Left lobe of liver (tissue), 2 donors: ENCODE measurements around the gene CCDC15. TPM values are rescaled to one million over a fixed set of nuclear protein-coding genes. Genes with fewer than 3 reads are reported as not detected.
"Not testable (repeated sequence)": the region's sequence is repeated elsewhere in the genome, so short reads cannot be mapped to it uniquely, and the experiment has no call there.

Source experiments
- ATAC-seq: fragments of 200-7000 bp; cut with Tn5 transposase; one replicate; pipeline ENCODE4 v1.9.1; 2020; ENCODE audit warnings: mild to moderate bottlenecking, moderate library complexity
- DNase-seq: peaks from one replicate; pipeline ENCODE4 v3.0.0-alpha.2; 2020; ENCODE audit warnings: low spot score
- total RNA-seq: library from RNA; stranded (reverse); gene quantifications from one replicate; pipeline ENCODE4 v1.2.1, GENCODE V29; 2021
- donor health status: DM: no; HTN: no; CAD: no; lungs with moderate emphysema.
- donor health status: DM: no; HTN: yes; CAD: no.

Gene CCDC15
- total RNA-seq, 1 donor from 2014 or later, result 0.48 TPM

DNA sequence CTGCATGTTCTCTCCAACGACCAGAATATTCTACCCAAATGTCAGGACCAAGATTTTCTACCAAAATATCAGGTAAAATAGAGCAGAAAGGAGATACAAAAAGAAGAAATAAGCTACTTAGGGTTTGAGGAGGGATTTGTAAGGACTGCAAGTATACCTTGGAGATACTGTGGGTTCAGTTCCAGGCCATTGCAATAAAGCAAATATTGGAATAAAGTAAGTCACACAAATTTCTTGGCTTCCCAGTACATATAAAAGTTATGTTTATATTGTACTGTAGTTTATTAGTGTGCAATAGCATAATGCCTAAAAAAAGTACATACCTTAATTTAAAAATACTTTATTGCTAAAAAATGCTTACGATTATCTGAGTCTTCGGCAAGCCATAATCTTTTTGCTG is 34.1 kb downstream of the CCDC15 start:
- DNase-seq, result no peak
- ATAC-seq, result no peak

DNA sequence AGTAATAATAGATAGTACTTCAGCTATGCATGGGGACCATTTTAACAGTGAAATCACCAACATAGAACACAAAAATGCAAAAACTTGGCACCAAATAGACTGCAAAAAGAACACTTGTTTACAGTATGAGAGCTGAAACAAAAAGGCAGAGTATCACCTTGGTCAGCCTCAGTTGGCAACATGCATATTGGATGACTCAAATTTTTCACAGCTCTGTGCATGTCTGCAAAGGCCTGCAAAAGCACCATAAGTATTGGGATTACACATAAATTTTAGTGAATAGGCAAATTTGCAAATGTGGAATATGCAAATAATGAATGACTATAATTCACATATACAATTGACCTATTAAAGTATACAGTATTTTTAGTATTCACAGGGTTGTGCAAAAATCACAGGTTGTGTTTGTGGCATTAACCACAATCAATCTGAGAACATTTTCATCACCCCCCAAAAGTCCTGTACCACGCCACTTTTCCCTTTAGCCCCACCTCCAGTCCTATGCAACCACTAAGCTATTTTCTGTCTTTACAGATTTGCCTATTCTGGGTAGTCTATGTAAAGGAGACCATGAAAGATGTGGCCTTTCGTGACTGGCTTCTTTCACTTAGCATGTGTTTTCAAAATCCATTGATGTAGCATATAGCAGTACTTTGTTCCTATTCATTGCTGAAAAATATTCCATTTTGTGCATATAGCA is 47.2 kb downstream of the CCDC15 start:
- ATAC-seq (no peak), DNase-seq (no peak)

DNA sequence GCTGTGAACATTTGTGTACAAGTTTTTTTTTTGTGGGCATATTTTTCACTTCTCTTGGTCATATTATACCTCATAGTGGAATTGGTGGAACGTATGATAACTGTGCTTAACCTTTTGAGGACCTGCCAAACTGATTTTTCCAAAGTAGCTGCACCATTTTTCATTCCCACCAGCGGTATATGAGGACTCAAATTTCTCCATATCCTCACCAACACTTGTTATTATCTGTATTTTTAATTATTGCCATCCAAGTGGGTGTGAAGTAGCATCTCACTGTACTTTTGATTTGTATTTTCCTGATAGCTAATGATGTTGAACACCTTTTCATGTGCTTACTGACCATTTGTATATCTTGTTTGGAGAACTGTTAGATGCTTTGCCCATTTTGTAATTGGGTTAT is 47.8 kb downstream of the CCDC15 start:
- ATAC-seq (no peak), DNase-seq (no peak)

DNA sequence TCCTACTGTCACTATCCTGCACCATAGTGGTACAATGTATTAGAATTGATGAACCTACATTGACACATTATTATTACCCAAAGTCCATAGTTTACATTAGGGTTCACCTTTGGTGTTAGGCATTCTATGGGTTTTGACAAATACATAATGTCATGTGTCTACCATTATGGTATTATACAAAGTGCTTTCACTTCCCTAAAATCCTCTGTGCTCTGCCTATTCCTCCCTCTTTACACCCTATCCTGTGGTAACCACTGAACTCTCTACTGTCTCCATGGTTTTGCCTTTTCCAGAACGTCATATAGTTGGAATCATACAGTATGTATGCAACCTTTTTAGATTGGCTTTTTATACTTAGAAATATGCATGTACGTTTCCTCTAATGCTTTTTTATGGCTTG is 51.5 kb downstream of the CCDC15 start:
- ATAC-seq, result no peak
- no peak for DNase-seq

DNA sequence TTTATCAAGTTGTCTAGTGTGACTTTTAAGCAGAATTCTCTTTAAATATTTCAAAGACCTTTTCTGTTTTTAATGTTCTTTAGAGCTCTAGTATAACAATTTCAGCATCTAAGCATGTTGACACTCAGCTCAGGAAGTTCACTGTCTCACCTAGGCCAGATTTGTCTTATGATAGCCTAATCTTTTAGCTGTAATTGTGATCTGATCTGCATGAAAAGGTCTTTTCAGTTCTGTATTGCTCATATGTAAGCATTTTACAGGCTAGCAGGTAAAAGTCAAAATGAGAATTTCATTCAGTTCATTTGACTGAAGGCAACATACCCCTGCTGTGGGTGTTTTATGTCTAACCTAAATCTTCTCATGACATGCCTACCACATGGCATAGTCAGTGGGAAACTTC is 62.4 kb downstream of the CCDC15 start:
- DNase-seq, result no peak
- ATAC-seq, result no peak

DNA sequence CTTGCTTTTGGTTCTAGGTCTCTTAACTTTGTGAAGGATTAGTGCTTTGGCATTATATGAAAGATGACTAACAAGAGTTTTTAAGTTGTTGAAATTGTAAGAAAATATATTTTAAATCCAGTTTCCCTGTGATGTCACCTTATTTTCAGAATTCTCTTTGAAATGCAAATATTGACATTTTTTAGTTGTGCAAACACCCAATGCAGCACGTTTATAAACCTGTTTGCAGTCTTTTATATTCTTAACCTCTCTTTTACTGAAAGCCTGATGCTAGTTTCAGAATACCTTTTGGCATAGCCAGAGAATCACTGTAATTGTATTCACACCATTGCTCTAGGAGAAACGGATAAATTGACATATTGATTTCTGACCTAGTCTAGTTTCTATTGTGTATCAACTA is 66.3 kb downstream of the CCDC15 start:
- ATAC-seq (no peak), DNase-seq (no peak)

DNA sequence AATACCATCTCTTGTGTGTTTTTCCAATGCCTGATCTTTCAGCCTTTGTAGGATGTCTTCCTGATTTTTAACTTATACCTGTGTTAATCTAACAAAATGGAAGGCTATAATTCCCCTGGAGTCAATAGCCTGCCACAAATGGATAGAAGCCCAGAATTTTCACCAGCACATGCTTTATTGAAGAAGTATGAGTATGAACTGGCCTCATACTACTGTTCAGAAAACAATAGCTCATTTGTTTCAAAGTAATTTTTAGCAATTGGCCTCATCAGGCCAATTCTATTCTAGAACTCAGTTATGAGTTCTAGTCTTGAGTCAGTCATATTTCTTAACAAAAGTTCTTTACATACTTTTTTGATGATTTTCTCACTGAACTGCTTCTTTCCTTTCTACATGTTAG is 68.5 kb downstream of the CCDC15 start:
- DNase-seq (no peak), ATAC-seq (no peak)

DNA sequence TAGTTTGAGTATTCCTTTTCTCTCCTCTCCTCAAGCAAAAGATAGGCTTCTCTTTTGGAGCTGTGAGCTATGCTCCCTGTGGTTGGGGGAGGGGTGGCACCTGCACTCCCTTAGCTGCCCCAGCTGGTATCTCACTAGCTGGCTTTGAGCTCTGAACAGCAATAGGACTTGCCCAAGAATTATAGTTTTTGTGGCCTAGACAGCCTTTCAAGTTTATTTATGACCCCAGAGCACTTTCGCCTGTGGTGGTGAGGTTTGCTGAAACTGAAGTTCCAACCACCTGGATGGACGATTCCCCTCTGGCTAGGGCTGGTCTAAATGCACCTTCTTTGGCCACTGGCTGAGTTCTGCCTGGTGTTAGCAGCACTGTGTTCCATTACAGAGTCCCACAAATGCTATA is 72.0 kb downstream of the CCDC15 start:
- no peak for ATAC-seq
- no peak for DNase-seq

DNA sequence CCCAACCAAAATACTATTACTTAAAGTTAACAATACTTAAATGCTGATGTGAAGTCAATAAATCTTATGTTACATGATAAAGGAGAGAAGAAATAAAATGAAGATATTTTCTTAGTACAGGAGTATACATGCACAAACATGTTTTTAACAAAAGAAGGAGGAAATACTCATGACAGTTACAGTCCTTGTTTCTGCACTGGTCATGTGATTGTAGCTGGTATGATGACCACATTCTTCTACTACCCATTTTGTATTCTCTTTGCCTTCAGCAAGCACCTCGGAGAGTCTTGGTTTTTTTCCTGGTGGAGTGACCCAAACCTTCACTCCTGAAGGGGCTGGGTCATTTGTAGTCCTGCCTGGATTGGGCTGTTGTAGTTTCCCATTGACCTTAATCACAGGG is 75.4 kb downstream of the CCDC15 start:
- ATAC-seq, DNase-seq: not testable (repeated sequence)

DNA sequence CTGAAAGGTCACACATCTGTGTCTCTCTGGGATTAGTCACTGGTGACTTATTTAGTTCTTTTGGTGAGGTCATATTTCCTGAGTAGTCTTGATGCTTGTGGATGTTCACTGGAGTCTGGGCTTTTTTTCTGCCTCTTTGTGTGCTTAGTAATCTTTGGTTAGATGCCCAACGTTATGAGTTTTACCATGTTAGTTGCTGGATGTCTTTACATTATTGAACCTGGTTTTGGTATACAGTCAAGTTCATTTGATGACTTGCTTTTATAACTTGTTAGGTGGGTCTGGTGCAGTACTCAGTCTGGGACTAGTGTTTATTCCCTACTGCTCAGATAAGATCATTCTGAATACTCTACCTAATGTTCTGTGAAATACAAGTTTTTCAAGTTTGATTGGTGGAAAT is 82.9 kb downstream of the CCDC15 start:
- no peak for ATAC-seq
- no peak for DNase-seq

DNA sequence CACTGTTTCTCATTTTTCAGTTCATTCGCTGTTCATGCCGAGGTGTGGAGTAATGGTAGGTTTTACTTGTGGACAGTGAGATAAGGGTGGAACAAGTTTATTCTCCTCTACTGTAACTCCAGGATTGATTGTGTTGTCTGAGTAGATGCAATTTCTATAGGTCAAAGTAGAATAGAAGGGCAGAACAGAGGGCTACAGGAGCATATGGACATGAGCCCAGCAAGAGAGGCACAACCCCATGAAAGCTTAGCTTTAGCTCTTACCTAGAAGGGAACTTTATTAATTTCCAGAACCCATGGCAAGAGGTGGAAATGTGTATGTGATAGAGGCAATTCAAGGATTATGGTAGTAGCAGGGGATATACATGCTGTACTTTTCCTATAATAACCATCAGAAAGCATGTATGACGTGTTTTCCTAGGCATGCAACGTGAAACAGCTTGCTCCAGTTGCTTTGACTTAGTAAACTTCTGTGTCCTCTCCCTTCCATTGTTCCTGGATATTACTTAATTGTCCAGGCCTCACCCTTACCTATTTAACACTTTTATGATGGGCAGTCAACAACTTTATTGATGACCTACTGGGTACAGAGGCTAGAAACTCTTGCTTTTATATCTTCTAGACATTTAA is 95.3 kb downstream of the CCDC15 start:
- ATAC-seq (no peak), DNase-seq (no peak)

DNA sequence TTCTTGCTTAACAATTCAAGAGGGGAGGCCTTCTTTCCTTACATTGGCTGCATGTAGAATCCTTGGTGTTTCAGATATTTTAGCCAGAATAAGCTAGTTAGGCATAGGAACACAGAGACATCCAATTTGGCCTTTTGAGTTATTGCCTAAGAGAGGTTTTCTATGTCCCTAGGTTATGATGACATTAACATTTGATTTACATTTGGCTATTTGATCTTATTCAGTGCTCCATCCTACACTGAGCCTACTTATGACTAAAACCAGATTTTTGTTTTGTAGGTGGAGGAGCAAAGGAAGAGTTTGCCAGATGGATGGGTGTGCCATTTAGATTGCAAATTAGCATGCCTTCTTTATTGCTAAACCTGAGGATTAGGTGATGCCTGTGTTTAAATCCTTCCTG is 98.0 kb downstream of the CCDC15 start:
- ATAC-seq (no peak), DNase-seq (no peak)

DNA sequence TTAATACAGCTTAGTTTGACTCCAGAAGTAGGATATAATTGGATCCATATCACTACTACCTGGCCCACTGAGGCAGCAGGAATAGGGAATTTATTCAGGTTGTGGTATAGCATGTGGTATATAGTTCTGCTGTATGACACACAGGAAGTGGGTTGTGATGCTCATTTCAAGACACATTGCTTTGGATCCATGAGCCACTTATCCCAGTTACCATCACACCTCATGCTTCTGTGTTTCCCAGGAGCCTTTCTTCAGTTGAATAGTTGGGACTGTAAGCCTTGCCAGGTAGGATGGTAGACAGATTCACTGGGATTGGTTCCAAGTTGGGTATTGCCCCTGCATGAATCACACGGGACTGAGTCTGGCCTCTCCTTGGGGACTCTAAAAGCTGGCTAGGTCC is 99.2 kb downstream of the CCDC15 start:
- DNase-seq (no peak), ATAC-seq (no peak)

DNA sequence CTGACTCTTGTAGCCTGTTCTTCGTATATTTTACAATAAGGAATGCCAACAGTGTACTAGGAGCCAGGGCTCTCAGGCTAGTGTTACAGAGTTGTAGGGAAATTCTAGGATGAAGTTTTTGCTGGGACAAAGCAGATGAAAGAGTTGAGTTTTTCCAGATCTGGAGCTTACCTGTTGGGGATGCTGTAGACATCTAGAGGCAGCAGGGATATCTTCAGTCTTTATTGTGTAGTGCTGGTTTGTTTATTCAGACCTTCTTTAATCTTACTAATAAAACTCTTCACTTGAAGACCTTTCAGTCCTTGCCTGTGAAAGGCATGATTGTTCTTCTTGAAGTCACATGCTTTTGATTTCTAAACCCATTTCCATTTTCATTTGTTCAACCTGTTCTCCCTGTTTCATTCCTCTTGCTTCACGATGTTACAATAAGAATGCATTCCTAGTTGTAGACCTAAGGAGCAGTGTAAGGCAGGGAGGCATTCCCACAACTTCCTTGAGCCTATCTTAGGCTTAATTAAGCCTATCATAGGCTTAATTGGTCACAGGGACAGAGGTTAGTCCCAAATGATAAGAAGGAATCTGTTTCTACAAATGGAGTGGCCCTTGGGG is 101.2 kb downstream of the CCDC15 start:
- no peak for DNase-seq
- ATAC-seq, result no peak

DNA sequence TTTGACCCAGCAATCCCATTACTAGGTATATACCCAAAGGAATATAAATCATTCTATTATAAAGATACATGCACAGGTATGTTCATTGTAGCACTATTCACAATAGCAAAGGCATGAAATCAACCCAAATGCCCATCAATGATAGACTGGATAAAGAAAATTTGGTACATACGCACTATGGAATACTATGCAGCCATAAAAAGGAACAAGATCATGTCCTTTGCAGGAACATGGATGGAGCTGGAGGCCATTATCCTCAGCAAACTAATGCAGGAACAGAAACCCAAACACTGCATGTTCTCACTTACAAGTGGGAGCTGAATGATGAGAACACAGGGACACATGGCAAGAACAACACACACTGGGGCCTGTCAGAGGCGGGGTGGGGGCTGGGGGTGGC is 102.1 kb downstream of the CCDC15 start:
- not testable (repeated sequence) for DNase-seq, ATAC-seq

DNA sequence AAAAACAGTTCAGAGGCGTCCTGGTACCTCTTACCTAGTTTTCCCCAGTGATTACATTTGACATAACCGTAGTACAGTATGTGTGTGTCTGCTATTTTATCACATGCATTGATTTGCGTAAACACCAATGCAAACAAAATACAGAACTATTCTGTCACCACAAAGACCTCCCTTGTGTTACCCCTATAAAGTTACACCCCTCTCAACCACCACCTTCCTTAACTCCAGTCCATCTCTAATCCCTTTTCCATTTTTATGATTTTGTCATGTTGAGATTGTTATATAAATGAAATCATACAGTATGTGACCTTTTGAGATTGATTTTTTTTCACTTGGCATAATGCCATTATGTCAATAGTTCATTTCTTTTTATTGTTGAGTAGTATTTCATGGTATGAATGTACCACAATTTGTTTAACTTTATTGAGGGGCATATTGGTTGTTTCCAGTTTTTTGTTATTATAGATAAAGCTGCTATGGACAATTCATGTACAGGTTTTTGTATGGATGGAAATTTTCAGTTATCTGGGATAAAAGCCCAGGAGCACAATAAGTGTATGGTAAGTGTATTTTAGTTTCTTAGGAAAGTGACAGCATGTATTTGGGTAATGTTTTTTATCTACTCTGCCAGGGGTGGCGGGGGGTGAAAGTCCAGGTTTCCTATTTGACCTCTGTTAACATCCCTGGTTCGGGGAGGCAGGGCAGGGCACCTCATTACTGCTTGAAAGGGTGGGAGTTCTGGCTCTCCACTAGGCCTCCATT is 103.1 kb downstream of the CCDC15 start:
- ATAC-seq, result peak; percentile 49
- DNase-seq, result no peak

DNA sequence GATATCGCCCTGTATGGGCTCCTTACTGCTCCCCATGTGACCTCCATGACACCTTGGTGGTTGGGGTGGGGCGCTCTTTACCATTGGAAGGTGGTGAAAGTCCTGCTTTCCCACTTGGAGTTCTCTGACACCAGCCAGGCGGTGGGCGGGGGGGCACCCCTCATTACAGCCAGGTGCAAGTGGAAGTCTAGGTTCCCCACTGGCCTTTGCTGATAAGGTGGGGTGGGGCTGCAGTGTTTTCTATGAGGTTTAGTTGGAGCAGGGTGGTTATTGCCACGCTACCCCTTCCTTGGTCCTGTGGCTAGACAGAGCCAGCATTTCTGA is 103.7 kb downstream of the CCDC15 start:
- ATAC-seq (no peak), DNase-seq (no peak)

DNA sequence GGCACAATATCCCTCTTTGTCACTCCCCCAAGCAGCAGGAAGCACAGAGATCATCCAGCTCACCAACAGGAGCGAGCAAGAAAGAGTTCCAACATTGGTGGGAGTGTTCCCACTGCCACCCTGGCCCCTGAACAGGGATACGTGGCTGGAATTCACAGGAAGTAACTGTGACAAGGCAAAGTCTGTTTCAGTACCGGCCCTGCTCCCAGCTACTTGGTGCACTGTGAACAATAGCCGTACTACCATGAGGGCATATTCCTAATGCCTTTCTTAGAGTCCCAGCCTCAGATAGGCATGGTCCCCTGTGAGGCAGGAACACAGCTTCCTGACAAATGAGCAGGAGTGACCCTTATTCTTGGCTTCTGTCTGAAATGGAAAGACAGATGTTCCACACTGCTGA is 107.3 kb downstream of the CCDC15 start:
- DNase-seq (no peak), ATAC-seq (no peak)

DNA sequence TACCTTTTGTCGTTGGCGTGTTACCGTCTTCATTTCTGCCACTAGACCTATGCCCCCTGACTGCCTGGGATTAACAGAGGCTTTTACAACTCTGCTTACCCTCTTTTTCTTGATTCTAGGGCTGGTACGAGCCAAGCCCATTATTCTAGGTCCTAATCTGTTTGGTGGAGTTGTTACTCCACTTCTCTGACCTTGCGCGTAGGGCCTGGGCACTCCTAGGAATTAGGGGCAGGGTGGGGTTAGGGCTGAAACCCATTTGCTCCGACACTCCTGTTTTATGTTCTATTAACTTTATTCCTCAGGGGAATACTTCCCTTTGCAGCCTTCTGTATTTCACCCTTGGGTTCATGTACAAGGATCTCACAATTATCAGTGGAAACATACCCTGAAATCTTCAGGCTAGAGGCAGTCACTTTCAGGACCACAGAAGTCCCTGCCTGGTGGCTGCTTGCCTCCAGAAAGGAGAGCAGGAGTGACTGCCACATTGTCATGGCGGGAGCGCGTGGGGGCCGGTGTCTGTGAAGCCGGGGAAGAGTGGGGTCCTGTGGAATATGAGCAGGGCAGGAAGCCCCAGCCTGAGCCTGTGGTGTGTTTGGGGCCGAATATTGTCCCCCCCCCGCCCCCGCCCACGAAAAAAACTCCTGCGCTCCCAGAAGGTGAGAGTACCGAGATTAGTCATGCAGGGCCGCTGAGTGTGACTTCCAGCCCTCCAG is 108.4 kb downstream of the CCDC15 start:
- DNase-seq (peak; percentile 43), ATAC-seq (peak; percentile 18)

DNA sequence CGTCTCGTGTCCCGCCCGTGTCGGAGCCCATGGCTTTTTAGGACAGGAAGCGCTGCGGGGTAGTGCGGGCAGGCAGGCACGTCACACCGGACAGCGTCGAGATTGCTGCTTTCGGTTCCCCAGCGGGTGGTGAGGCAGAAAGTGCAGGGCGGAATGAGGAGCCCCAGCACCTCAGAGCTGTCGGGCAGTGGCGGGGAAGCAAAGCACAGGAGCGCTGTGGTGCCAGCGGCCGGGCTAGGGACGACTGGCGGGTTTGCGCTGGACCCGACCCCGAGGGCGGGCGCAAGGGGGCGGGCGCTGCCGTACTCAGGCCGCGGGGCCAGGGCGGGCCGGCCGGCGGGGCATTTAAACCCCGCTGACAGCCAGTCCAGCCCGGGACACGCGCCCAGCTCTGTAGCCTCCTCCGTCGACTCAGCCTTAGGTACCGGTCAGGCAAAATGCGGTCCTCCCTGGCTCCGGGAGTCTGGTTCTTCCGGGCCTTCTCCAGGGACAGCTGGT is 109.0 kb downstream of the CCDC15 start, which contains the start of gene SLC37A2:
TSS of gene SLC37A2 (plus strand) at position 375 of the 498 bp plus-strand sequence. CDS start at position 438, 63 bp downstream.
- DNase-seq (peak; percentile 77), ATAC-seq (peak; percentile 98)
